K562 treated with DMSO at 1 percent for 12 hours (cell line): Measurements from ENCODE around the gene TMTC2. TPM values are rescaled to one million over a fixed set of nuclear protein-coding genes. Genes with fewer than 3 reads are reported as not detected.

ENCODE experiments used
- total RNA-seq: library from RNA; unstranded; fragments of 300-600 nt; gene quantifications from 2 replicates; pipeline ENCODE4 v1.2.3, GENCODE V29; 2022; ENCODE audit not compliant: insufficient read depth

The TMTC2 gene
- 0.17 and 0.60 TPM in 2 replicates for total RNA-seq

GRCh38 chr12:82686168-82687020 is at the start of gene TMTC2:
Gene TMTC2, plus strand, starts transcription at chr12:82686906.

